Body of pancreas (tissue), 4 donors: ENCODE results near the gene ACSL5. TPM values are rescaled to one million over a fixed set of nuclear protein-coding genes. Genes with fewer than 3 reads are reported as not detected.

Experiments used
- ATAC-seq: fragments of 150-250 bp; one replicate; pipeline ENCODE4 v1.9.1; 2016
- DNase-seq, 4 donors: peaks; one replicate each; pipeline ENCODE4 v3.0.0-alpha.2; 2019
- H3K27ac ChIP-seq, 4 donors: fragments of 200-600 bp; sonication (generic); 1 replicate in 3 of 4; 2 replicates in 1 of 4; pipeline versions ENCODE4 v1.5.1 to v1.6.1; 2016 to 2019; ENCODE audit warnings: mild to moderate bottlenecking in 1 of 4, mixed read lengths in 1 of 4, moderate library complexity in 1 of 4
- H3K27me3 ChIP-seq, 2 donors: fragments of 200-600 bp; sonication (generic); one replicate each; pipeline ENCODE4 v1.6.0; 2016; ENCODE audit warnings: mild to moderate bottlenecking in 1 of 2
- H3K36me3 ChIP-seq, 2 donors: fragments of 200-600 bp; sonication (generic); replicated peaks in 1 of 2; 2 replicates each; pipeline ENCODE4 v1.5.1; 2016; ENCODE audit warnings: low read depth in 2 of 2; ENCODE audit not compliant: insufficient read depth in 1 of 2
- H3K4me1 ChIP-seq: fragments of 200-600 bp; sonication (generic); one replicate; pipeline ENCODE4 v1.6.0; 2016
- H3K4me3 ChIP-seq, 2 donors: fragments of 200-600 bp; sonication (generic); 1 replicate in 1 of 2; 2 replicates in 1 of 2; pipeline ENCODE4 v1.5.1; 2016 to 2019
- H3K9me3 ChIP-seq, 3 donors: fragments of 200-600 bp; sonication (generic); 1 replicate in 2 of 3; 2 replicates in 1 of 3; pipeline ENCODE4 v1.5.1; 2016
- POLR2A ChIP-seq, 3 donors: fragments of 450-650 bp; IDR thresholded peaks; one replicate each; pipeline ENCODE4 v1.6.1; 2016; ENCODE audit warnings: antibody characterized with exemption in 3 of 3, mild to moderate bottlenecking in 2 of 3
- WGBS, 2 donors: methylation state at CpG; one replicate each; pipeline ENCODE4 v1.1.5; 2017; 5-methylcytosine and 5-hydroxymethylcytosine counted together
- intact Hi-C: fragments of 100-400 bp; cut with DNase I; formaldehyde crosslinking; loops from one replicate; pipeline ENCODE4 v1.15.1; 2023
- total RNA-seq, 2 donors: library from RNA; depleted of rRNA; stranded (reverse); fragments of >200 nt; gene quantifications; one replicate each; pipeline ENCODE4 v1.1.0, GENCODE V29; 2016
- TF ChIP-seq, protein P1 (sequence below), 7 experiments: fragments of 450-650 bp in 4 of 7; fragments of 200-600 bp in 3 of 7; sonication (generic) in 3 of 7; IDR thresholded peaks; one replicate each; pipeline ENCODE4 v1.5.1; 2016 to 2019; ENCODE audit warnings: antibody characterized with exemption in 7 of 7

Gene ACSL5
- total RNA-seq, 2 donors from 2014 or later = 7.3 to 9.6 TPM

DNA sequence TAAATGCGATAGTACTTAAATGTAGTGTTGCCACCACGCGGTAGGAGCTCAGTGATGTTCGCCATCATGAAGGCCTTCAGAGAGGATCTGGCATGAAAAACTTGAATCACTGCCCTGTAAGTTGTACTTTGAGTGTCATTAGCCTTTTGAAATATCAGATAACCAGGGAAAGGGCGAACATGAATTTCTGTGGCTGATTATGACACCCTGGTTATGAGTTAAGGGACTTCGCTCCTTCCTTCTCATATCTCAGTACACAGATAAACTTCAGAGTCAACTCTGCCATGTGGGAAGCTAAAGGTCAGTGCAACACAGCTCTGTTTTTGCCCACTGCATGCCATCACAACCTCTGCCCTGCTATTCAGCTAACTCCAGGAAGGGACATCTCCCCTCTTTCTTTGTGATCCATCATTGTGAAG, 8.9 kb upstream of the ACSL5 start:
- no peak overlapping the region for H3K4me3 ChIP-seq
- H3K4me1 ChIP-seq = no peaks in the 10 kb centered on the region
- intact Hi-C loops = no loop called here
- no peak for TF ChIP-seq POLR2A (IDR thresholded peaks at IDR 0.05)
- TF ChIP-seq, protein P1, sequence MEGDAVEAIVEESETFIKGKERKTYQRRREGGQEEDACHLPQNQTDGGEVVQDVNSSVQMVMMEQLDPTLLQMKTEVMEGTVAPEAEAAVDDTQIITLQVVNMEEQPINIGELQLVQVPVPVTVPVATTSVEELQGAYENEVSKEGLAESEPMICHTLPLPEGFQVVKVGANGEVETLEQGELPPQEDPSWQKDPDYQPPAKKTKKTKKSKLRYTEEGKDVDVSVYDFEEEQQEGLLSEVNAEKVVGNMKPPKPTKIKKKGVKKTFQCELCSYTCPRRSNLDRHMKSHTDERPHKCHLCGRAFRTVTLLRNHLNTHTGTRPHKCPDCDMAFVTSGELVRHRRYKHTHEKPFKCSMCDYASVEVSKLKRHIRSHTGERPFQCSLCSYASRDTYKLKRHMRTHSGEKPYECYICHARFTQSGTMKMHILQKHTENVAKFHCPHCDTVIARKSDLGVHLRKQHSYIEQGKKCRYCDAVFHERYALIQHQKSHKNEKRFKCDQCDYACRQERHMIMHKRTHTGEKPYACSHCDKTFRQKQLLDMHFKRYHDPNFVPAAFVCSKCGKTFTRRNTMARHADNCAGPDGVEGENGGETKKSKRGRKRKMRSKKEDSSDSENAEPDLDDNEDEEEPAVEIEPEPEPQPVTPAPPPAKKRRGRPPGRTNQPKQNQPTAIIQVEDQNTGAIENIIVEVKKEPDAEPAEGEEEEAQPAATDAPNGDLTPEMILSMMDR (IDR thresholded peaks at IDR 0.05) = no peak
- no peaks in the 10 kb centered on the region for H3K36me3 ChIP-seq
- 77 to 83% methylated on average over 6 of the region's 6 CpGs for WGBS, 2 donors
- no peak overlapping the region for H3K27ac ChIP-seq
- H3K9me3 ChIP-seq = no peaks in the 10 kb centered on the region
- no peaks in the 10 kb centered on the region for H3K27me3 ChIP-seq
- ATAC-seq (no peak), DNase-seq (no peak)

DNA sequence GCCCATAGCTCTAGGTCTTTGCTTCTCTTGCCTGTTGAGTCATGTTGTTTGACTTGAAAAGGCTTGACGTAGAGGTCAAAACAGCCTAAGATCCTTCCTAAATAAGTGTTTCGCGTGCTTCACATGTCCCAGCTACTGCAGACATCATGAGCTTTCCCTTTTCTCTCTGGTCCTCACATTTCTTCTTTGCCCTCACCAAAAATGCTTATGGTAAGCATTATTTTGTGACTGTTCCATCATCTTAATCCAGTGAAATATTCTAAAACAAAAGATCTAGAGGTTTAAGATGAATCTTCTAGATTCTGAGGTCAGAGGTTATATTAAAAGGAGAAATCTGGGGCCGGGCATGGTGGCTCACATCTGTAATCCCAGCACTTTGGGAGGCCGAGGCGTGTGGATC, 8.5 kb upstream of the ACSL5 start:
- H3K9me3 ChIP-seq = no peaks in the 10 kb centered on the region
- 77 to 87% methylated on average over 6 of the region's 6 CpGs for WGBS, 2 donors
- no peak overlapping the region for H3K4me3 ChIP-seq
- H3K27ac ChIP-seq = no peak overlapping the region
- TF ChIP-seq, protein P1 (IDR thresholded peaks at IDR 0.05) = no peak
- no peak for TF ChIP-seq POLR2A (IDR thresholded peaks at IDR 0.05)
- no peaks in the 10 kb centered on the region for H3K27me3 ChIP-seq
- H3K4me1 ChIP-seq = no peaks in the 10 kb centered on the region
- intact Hi-C loops = no loop called here
- H3K36me3 ChIP-seq = no peaks in the 10 kb centered on the region
- ATAC-seq = no peak
- DNase-seq = no peak

DNA sequence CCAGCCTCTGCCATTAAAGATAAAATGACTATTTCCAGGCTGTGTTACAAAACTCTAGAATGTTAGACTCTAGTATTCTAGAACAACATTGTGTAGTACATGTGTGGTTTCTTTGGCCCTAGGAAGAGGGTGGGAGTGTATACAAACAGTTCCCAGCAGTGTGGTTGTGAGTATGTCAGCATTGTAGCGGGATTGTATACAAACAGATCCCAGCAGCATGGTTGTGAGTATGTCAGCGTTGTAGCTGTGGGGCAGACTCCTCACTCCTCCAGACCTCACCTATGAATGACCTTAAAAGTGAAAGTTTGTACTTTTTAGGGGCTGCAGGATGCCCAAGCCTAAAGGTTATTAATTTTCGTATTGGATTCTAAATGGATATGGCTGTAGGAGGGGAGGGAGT, 6.9 kb upstream of the ACSL5 start:
- no peak for DNase-seq
- no peak for TF ChIP-seq POLR2A (IDR thresholded peaks at IDR 0.05)
- TF ChIP-seq, protein P1 (IDR thresholded peaks at IDR 0.05) = no peak
- intact Hi-C loops = no loop called here
- Histone ChIP-seq H3K4me1 (no peaks in the 10 kb centered on the region), H3K36me3 (no peaks in the 10 kb centered on the region), H3K4me3 (no peak overlapping the region), H3K9me3 (no peaks in the 10 kb centered on the region), H3K27ac (no peak overlapping the region), H3K27me3 (no peaks in the 10 kb centered on the region)
- no peak for ATAC-seq
- WGBS, 2 donors = 59 to 70% methylated on average over 3 of the region's 3 CpGs

DNA sequence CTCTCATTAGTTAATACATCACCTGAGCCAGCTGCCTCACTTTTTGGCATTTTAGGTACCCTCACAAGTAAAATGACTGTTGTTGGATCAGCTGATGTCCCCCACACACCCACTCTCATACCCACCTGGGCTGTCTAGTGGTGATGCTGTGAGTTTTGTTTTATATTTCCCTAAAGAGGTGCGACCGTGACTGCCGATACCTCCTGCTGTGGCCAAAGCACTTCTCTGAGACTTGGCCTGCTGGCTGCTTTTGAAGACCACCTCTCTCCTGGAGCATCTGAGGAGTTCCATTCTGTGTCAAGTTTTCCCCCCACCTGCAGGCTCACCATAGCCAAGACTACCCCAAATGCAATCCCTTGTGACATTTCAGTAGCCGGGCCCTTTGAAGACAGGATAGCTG, 6.4 kb upstream of the ACSL5 start:
- intact Hi-C loops = no loop called here
- DNase-seq = no peak
- Histone ChIP-seq H3K4me1 (no peaks in the 10 kb centered on the region), H3K9me3 (no peaks in the 10 kb centered on the region), H3K4me3 (no peak overlapping the region), H3K27ac (no peak overlapping the region), H3K36me3 (no peaks in the 10 kb centered on the region), H3K27me3 (no peaks in the 10 kb centered on the region)
- ATAC-seq = no peak
- TF ChIP-seq, protein P1 (IDR thresholded peaks at IDR 0.05) = no peak
- no peak for TF ChIP-seq POLR2A (IDR thresholded peaks at IDR 0.05)
- 90 to 96% methylated on average over 4 of the region's 4 CpGs for WGBS, 2 donors
